Stomach smooth muscle (tissue), 2 donors: ENCODE results near the gene DHRS4.
"Not testable (repeated sequence)": the region's sequence is repeated elsewhere in the genome, so short reads cannot be mapped to it uniquely, and the experiment has no call there.

Source experiments
- H3K27ac ChIP-seq: one replicate; pipeline ENCODE4 v1.7.0; 2013; ENCODE audit warnings: mild to moderate bottlenecking, low read length, inconsistent platforms
- H3K27me3 ChIP-seq, 2 donors: one replicate each; pipeline ENCODE4 v1.7.0; 2013; ENCODE audit warnings: low read length in 2 of 2; ENCODE audit not compliant: insufficient read depth in 2 of 2, control insufficient read depth in 1 of 2
- H3K36me3 ChIP-seq, 2 donors: one replicate each; pipeline ENCODE4 v1.7.0; 2013; ENCODE audit warnings: low read length in 2 of 2; ENCODE audit not compliant: control insufficient read depth in 2 of 2, insufficient read depth in 2 of 2
- H3K4me1 ChIP-seq: one replicate; pipeline ENCODE4 v1.7.0; 2013; ENCODE audit warnings: low read length; ENCODE audit not compliant: control insufficient read depth, insufficient read depth
- H3K4me3 ChIP-seq, 2 donors: one replicate each; pipeline ENCODE4 v1.7.0; 2013; ENCODE audit warnings: low read length in 2 of 2
- H3K9ac ChIP-seq, 2 donors: one replicate each; pipeline ENCODE4 v1.7.0; 2013; ENCODE audit warnings: low read length in 2 of 2, mild to moderate bottlenecking in 1 of 2
- H3K9me3 ChIP-seq, 2 donors: one replicate each; pipeline ENCODE4 v1.7.0; 2013; ENCODE audit warnings: low read length in 2 of 2; ENCODE audit not compliant: control insufficient read depth in 2 of 2
- donor health status: healthy.
- donor health status: Pancreatic carcinoma.

The DHRS4 gene

GRCh38 chr14:23984891-23985602, 31.5 kb downstream of the DHRS4 start:
- no peaks in the 10 kb centered on the region for H3K27me3 ChIP-seq
- H3K9ac ChIP-seq = no peak overlapping the region
- H3K4me1 ChIP-seq = peaks cover 5% of the 10 kb centered on the region
- no peaks in the 10 kb centered on the region for H3K9me3 ChIP-seq
- no peak overlapping the region for H3K27ac ChIP-seq
- H3K4me3 ChIP-seq = no peak overlapping the region
- no peaks in the 10 kb centered on the region for H3K36me3 ChIP-seq

DNA sequence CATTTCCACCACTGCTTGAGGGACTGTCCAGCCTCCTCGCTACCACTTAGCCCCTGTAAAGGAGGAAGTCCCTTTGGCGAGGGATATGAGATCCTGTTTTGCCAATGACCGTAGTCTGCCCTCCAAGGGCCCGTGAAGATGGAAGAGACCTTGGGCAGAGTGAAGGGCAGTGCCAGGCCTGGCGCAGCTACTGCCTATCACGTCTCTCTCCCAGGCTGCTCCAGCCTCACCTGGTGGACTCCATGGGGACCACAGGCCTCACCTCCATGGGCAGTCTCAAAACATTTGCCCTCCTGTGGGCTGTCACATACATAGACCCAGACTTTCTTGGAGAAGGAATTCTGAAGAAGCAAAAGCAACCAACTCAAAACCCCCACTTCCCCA, 34.6 kb downstream of the DHRS4 start:
- not testable (repeated sequence) for H3K27me3 ChIP-seq, H3K9ac ChIP-seq, H3K9me3 ChIP-seq, H3K27ac ChIP-seq, H3K4me1 ChIP-seq, H3K36me3 ChIP-seq
- peak overlapping the region; percentile 68 to 74 for H3K4me3 ChIP-seq

DNA sequence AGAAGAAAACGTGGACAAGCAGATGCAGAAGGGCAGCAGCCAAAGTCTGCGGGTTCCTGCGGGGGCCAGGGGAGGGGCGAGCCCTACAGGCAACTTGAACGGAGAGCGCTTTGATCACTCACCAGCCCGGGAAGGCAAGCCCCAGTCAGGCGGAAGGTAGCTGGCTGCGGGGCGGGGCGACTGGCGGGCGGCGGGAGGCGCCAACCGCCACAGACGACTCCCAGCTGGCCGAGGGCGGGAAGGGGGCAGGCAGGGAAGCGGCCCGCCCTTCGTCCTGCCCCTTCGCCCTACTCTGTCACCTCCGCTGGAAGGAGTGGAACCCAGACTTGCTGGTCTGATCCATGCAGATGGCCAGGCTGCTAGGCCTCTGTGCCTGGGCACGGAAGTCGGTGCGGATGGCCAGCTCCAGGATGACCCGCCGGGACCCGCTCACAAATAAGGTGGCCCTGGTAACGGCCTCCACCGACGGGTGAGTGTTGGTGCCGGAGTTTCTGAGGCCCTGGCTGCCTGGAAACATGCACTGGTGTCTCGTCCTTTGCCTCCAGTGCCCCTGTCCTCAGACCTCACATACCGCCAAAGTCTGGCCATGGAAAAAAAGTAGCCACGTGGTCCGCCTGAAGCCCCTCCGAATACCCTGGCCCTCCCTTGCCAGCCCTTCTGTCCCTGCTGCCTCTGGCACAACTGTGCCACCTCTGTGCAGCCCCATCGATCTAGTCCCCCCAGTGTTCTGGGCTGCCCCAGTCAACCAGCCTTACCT, 35.2 kb downstream of the DHRS4 start, which contains the start of gene DHRS4L2:
Gene DHRS4L2 (plus strand): TSS at position 323 of the 757 bp plus-strand sequence. CDS start 19 bp downstream, at position 342.
- H3K36me3 ChIP-seq, H3K27me3 ChIP-seq, H3K9me3 ChIP-seq, H3K4me1 ChIP-seq: not testable (repeated sequence)
- Histone ChIP-seq H3K4me3 (peak within 1 kb of the TSS; percentile 68 to 74), H3K9ac (peak within 1 kb of the TSS; percentile 57 to 69), H3K27ac (peak within 1 kb of the TSS; percentile 46)

GRCh38 chr14:23989734-23990445, 36.3 kb downstream of the DHRS4 start:
- H3K9me3 ChIP-seq, H3K36me3 ChIP-seq, H3K27ac ChIP-seq, H3K4me1 ChIP-seq, H3K9ac ChIP-seq, H3K27me3 ChIP-seq, H3K4me3 ChIP-seq: not testable (repeated sequence)

GRCh38 chr14:23990961-23991360, 37.4 kb downstream of the DHRS4 start:
- H3K27me3 ChIP-seq, H3K9me3 ChIP-seq, H3K4me3 ChIP-seq, H3K4me1 ChIP-seq, H3K9ac ChIP-seq, H3K27ac ChIP-seq, H3K36me3 ChIP-seq: not testable (repeated sequence)

DNA sequence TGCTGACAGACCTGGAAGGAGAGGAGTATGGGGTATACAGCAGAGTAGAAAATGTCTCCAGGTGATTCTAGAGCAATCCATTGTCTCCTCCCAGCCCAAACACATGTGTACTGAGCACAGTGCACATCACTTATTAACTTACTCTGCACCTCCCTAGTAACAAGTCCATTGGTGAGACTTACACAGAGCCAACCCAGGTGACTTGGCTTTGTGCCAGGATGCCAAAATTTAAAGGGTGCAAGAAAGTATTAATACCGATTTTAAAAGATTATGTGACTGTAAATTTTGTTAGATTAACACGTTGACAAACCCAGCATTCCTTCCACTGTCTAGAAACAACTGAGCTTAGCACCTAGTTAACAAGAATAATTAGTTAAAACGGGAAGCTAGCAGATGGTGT, 39.5 kb downstream of the DHRS4 start:
- H3K27ac ChIP-seq, H3K9me3 ChIP-seq, H3K36me3 ChIP-seq, H3K9ac ChIP-seq, H3K4me1 ChIP-seq, H3K27me3 ChIP-seq, H3K4me3 ChIP-seq: not testable (repeated sequence)

DNA sequence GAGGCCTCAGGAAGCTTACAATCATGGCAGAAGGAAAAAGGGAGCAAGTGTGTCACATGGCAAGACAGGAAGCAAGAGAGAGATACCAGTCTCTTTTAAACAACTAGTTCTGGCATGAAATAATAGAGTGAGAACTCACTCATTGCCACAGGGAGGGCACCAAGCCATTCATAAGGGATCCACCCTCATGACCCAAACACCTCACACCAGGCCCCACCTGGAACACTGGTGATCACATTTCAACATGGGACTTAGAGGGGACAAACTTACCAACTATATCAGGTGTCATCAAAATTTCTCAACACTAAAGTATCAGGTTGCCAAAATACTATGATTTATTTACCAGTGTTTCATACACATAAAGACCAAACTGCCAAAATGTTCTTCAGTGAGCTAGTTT, 42.4 kb downstream of the DHRS4 start:
- not testable (repeated sequence) for H3K9ac ChIP-seq, H3K4me3 ChIP-seq, H3K36me3 ChIP-seq, H3K27me3 ChIP-seq, H3K9me3 ChIP-seq, H3K27ac ChIP-seq, H3K4me1 ChIP-seq

- not testable (repeated sequence) for H3K27ac ChIP-seq, H3K4me1 ChIP-seq, H3K4me3 ChIP-seq, H3K9me3 ChIP-seq, H3K27me3 ChIP-seq, H3K36me3 ChIP-seq, H3K9ac ChIP-seq
These were observed 43.3 kb downstream of the DHRS4 start for GRCh38 chr14:23996825-23997224.

DNA sequence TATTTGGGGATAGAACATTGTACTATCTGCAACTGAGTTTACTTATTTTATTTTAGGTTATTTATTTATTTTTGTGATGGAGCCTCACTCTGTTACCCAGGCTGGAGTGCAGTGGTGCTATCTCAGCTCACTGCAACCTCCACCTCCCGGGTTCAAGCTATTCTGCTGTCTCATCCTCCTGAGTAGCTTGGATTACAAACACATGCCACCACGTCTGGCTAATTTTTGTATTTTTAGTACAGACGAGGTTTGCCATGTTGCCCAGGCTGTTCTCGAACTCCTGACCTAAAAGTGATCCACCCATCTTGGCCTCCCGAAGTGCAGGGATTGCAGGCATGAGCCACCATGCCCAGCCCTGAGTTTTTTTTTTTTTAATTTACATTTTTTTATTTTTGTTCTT, 46.1 kb downstream of the DHRS4 start:
- H3K36me3 ChIP-seq, H3K4me1 ChIP-seq, H3K9me3 ChIP-seq, H3K4me3 ChIP-seq, H3K9ac ChIP-seq, H3K27me3 ChIP-seq, H3K27ac ChIP-seq: not testable (repeated sequence)

GRCh38 chr14:24001078-24001477, 47.5 kb downstream of the DHRS4 start:
- H3K9me3 ChIP-seq, H3K36me3 ChIP-seq, H3K27me3 ChIP-seq, H3K27ac ChIP-seq, H3K4me1 ChIP-seq, H3K9ac ChIP-seq, H3K4me3 ChIP-seq: not testable (repeated sequence)

DNA sequence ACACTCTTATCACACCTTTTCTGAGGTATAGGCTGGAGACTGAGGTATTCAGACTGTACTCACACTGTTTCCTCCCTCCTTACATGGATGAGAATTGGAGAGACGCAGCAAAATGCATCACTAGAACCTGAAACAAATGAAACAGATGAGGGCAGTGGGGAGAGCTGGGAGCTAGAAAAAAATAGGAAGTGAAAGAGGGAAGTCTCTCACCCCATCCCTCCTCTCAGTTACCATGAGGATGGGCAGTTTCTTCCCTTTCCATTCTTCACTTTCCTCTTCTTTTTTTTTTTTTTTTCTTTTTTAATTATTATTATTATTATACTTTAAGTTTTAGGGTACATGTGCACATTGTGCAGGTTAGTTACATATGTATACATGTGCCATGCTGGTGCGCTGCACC, 48.1 kb downstream of the DHRS4 start:
- not testable (repeated sequence) for H3K9ac ChIP-seq, H3K27ac ChIP-seq, H3K4me3 ChIP-seq, H3K9me3 ChIP-seq, H3K36me3 ChIP-seq, H3K27me3 ChIP-seq, H3K4me1 ChIP-seq
